Adrenal gland (tissue), 12 donors: ENCODE data around the gene HSFX4. TPM values are rescaled to one million over a fixed set of nuclear protein-coding genes. Genes with fewer than 3 reads are reported as not detected.

Experiments used
- DNase-seq, 7 donors: peaks; one replicate each; pipeline ENCODE4 v3.0.0-alpha.2; 2019 to 2020
- H3K27ac ChIP-seq, 5 donors: fragments of 200-600 bp; sonication (generic) in 4 of 5; 1 replicate in 3 of 5; 2 replicates in 2 of 5; pipeline versions ENCODE4 v1.5.1 to v1.8.0; 2016 to 2020; ENCODE audit warnings: mild to moderate bottlenecking in 1 of 5
- H3K27me3 ChIP-seq: fragments of 200-600 bp; 2 replicates; pipeline ENCODE4 v1.8.0; 2021
- H3K36me3 ChIP-seq, 2 donors: fragments of 200-600 bp; replicated peaks in 1 of 2; 1 replicate in 1 of 2; 2 replicates in 1 of 2; pipeline versions ENCODE4 v1.5.1 to v1.8.0; 2018 to 2022
- H3K4me1 ChIP-seq, 2 donors: fragments of 200-600 bp; replicated peaks in 1 of 2; 1 replicate in 1 of 2; 2 replicates in 1 of 2; pipeline versions ENCODE4 v1.5.1 to v1.8.0; 2018 to 2021
- H3K4me3 ChIP-seq, 4 donors: fragments of 200-600 bp; sonication (generic) in 3 of 4; one replicate each; pipeline ENCODE4 v1.5.1; 2016 to 2018
- H3K9me3 ChIP-seq, 3 donors: fragments of 200-600 bp; sonication (generic) in 1 of 3; replicated peaks in 1 of 3; 1 replicate in 2 of 3; 2 replicates in 1 of 3; pipeline versions ENCODE4 v1.5.1 to v1.8.0; 2016 to 2021
- POLR2A ChIP-seq, 2 donors: fragments of 450-650 bp; IDR thresholded peaks; one replicate each; pipeline ENCODE4 v1.6.1; 2017; ENCODE audit warnings: antibody characterized with exemption in 2 of 2, mild to moderate bottlenecking in 2 of 2, moderate library complexity in 1 of 2
- WGBS, 4 donors: extraction: QIAGEN DNeasy Blood & Tissue Kit in 2 of 4; methylation state at CpG; one replicate each; pipeline versions ENCODE4 v1.1.5 to v1.1.7; 2013 to 2017; 5-methylcytosine and 5-hydroxymethylcytosine counted together
- intact Hi-C, 2 donors: fragments of 100-400 bp; cut with DNase I; formaldehyde crosslinking; loops; one replicate each; pipeline versions ENCODE4 v1.14.1 to v1.15.0; 2022 to 2023
- polyA plus RNA-seq, 3 donors: library from polyadenylated mRNA; stranded (reverse); fragments of 200-250 nt in 2 of 3; fragments of 350-450 nt in 1 of 3; fragmentation: Illumina TruSeq in 1 of 3; extraction: RNeasy Lipid Tissue Mini Kit (QIAGEN cat#74804) in 1 of 3; gene quantifications; one replicate each; pipeline ENCODE4 v1.2.3, GENCODE V29; 2013 to 2014
- total RNA-seq, 9 donors: library from RNA; depleted of rRNA in 4 of 9; stranded (reverse); fragments of >200 nt in 4 of 9; fragments of 120-200 nt in 1 of 9; fragmentation: NEBNext Ultra II Directional in 1 of 9; extraction: Animal tissue kit (Norgen Biotek cat#: 25700) in 1 of 9; gene quantifications; one replicate each; pipeline versions ENCODE4 v1.1.0 to v1.2.4, GENCODE V29; 2013 to 2023
- TF ChIP-seq, protein P1 (sequence below), 6 experiments: fragments of 450-650 bp in 4 of 6; fragments of 200-600 bp in 2 of 6; sonication (generic) in 1 of 6; IDR thresholded peaks; 1 replicate in 5 of 6; 2 replicates in 1 of 6; pipeline versions ENCODE4 v1.5.1 to v1.8.0; 2016 to 2021; ENCODE audit warnings: antibody characterized with exemption in 6 of 6, mild to moderate bottlenecking in 2 of 6, moderate library complexity in 1 of 6
- donor health status: healthy with polysubstance abuse.
- donor health status: Bipolar disorder and iron deficiency.
- donor health status: DM: yes; HTN: yes; CAD: no.
- donor health status: DM: no; HTN: no; CAD: no.
- donor health status: DM: no; HTN: no; CAD: no.
- donor health status: DM: yes; HTN: yes; CAD: no.

The HSFX4 gene
- total and polyA plus RNA-seq, 12 donors, result 0.10 TPM; not detected in 11

- no peaks in the 10 kb centered on the region for H3K9me3 ChIP-seq
- TF ChIP-seq, protein P1, sequence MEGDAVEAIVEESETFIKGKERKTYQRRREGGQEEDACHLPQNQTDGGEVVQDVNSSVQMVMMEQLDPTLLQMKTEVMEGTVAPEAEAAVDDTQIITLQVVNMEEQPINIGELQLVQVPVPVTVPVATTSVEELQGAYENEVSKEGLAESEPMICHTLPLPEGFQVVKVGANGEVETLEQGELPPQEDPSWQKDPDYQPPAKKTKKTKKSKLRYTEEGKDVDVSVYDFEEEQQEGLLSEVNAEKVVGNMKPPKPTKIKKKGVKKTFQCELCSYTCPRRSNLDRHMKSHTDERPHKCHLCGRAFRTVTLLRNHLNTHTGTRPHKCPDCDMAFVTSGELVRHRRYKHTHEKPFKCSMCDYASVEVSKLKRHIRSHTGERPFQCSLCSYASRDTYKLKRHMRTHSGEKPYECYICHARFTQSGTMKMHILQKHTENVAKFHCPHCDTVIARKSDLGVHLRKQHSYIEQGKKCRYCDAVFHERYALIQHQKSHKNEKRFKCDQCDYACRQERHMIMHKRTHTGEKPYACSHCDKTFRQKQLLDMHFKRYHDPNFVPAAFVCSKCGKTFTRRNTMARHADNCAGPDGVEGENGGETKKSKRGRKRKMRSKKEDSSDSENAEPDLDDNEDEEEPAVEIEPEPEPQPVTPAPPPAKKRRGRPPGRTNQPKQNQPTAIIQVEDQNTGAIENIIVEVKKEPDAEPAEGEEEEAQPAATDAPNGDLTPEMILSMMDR (IDR thresholded peaks at IDR 0.05), result no peak
- TF ChIP-seq POLR2A (IDR thresholded peaks at IDR 0.05), result no peak
- intact Hi-C loops, result no loop called here
- H3K36me3 ChIP-seq, result no peaks in the 10 kb centered on the region
- no peaks in the 10 kb centered on the region for H3K4me1 ChIP-seq
- WGBS, 4 donors, result 28 to 53% (median 43%) methylated on average over 5 to 6 of the region's 6 CpGs
- no peaks in the 10 kb centered on the region for H3K27me3 ChIP-seq
- no peak for DNase-seq
- no peak overlapping the region for H3K4me3 ChIP-seq
- no peak overlapping the region for H3K27ac ChIP-seq
These were observed 25.3 kb upstream of the HSFX4 start for GRCh38 chrX:149903889-149904748.

- DNase-seq, result no peak
- H3K9me3 ChIP-seq, result no peaks in the 10 kb centered on the region
- H3K27ac ChIP-seq, result no peak overlapping the region
- TF ChIP-seq, protein P1 (IDR thresholded peaks at IDR 0.05), result no peak
- no peak for TF ChIP-seq POLR2A (IDR thresholded peaks at IDR 0.05)
- H3K4me3 ChIP-seq, result no peak overlapping the region
- no peaks in the 10 kb centered on the region for H3K27me3 ChIP-seq
- intact Hi-C loops, result no loop called here
- H3K36me3 ChIP-seq, result no peaks in the 10 kb centered on the region
- WGBS, 4 donors, result 85 to 96% (median 96%) methylated on average over 3 of the region's 3 CpGs
- no peaks in the 10 kb centered on the region for H3K4me1 ChIP-seq
These were observed 21.1 kb upstream of the HSFX4 start for GRCh38 chrX:149908308-149908707.

DNA sequence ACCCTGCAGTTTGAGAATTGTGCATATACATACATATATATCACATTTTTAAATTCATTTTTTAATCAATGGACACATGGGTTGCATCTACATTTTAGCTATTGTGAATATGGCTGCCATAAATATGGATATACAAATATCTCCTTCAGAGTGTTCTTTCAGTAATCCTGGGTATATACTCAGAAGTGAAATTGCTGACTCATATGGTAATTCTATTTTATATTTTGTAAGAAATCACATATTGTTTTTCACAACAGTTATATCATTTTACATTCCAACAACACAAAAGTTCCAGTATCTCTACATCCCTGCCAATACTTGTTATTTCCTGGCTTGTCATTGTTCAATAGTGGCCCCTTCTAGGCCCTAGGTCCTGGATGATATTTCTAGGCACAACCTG lies 20.6 kb upstream of the HSFX4 start:
- no peaks in the 10 kb centered on the region for H3K27me3 ChIP-seq
- H3K4me1 ChIP-seq, result no peaks in the 10 kb centered on the region
- intact Hi-C loops, result no loop called here
- H3K9me3 ChIP-seq, result no peaks in the 10 kb centered on the region
- H3K27ac ChIP-seq, result no peak overlapping the region
- H3K4me3 ChIP-seq, result no peak overlapping the region
- TF ChIP-seq, protein P1 (IDR thresholded peaks at IDR 0.05), result no peak
- no peak for TF ChIP-seq POLR2A (IDR thresholded peaks at IDR 0.05)
- no peaks in the 10 kb centered on the region for H3K36me3 ChIP-seq
- no peak for DNase-seq

- Histone ChIP-seq H3K4me1 (no peaks in the 10 kb centered on the region), H3K36me3 (no peaks in the 10 kb centered on the region), H3K27ac (no peak overlapping the region), H3K4me3 (no peak overlapping the region), H3K9me3 (no peaks in the 10 kb centered on the region), H3K27me3 (no peaks in the 10 kb centered on the region)
- WGBS, 4 donors, result 76 to 96% (median 86%) methylated on average over 2 to 4 of the region's 4 CpGs
- DNase-seq, result no peak
- intact Hi-C loops, result no loop called here
- TF ChIP-seq, protein P1 (IDR thresholded peaks at IDR 0.05), result no peak
- TF ChIP-seq POLR2A (IDR thresholded peaks at IDR 0.05), result no peak
These were observed 19.8 kb upstream of the HSFX4 start for GRCh38 chrX:149909324-149910177.
